Ammon's horn (tissue), 1 donor: ENCODE data around the gene CSNK1E.

Experiments used
- DNase-seq: peaks from one replicate; pipeline ENCODE4 v3.0.0-alpha.2; 2016; ENCODE audit warnings: low spot score

The CSNK1E gene

DNA sequence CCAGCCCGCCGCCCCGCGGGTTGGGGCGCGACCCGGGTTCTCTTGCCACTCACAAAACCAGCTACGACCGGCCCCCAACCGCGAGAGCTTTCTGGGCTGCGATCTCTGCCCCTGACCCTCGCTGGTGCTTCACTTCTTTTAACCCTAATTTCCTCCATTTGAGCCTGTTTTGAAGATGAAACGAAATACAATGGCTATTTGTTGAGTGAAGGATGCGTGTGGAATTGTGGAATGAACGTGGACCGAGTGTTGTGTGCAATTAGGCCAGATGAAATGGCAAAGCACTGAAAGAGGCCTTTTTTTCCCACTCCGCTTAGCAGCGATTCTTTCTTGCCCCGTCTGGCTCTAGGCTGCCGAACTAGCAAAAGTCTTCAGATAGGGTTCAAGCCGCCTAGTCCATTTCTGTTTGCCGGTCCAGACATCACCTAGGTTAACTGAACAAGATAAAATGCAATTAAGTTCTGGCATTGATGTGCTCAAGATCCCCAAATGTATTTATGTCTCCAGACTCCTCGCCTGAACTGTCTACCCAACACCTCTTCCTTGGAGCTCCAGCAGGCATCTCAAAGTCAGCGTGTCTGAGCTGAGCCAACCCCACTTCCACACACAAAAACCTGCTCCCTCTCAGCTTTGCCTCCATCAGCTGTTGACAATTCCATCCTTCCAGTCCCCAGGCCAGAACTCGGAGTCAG is 44.0 kb downstream of the CSNK1E start:
- peak; percentile 81 for DNase-seq

DNA sequence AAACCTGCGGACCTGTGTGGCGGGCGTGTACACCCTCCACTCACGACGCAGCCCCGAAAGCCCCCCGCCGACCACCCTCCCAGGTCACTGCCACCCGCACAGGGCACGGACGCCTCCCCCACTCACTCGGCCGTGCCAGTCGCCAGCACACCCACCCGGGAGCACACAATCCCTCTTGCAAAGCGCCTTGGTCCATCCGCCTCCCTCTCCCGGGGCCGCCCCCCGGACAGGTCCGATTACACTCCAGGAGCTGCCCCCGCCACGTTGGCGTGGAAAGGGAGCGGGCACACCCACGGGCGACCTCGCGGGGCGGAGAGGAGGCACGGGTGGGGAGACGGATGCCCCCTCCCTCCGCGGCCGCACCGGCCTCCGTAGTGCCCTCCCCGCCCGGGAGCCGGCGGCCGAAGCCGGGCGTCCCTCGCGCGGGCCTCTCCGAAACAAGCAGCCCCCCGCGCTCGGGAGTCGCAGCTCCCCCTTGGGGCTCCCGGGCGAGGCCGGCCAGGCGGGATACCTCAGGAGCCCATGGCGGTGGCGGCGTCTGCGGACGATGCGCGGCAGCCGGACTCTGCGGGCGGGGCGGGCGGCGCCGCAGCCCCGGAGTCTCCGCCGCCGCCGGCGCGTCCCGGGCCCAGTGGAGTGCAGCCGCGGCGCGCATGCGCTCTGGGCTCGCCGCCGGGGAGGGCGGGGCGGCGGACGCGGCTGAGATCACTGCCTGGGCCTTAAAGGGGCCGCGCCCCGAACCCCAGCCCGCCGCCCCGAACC is 44.7 kb downstream of the CSNK1E start, which contains the start of gene TMEM184B:
TSS of gene TMEM184B (minus strand) at position 638 of the 762 bp plus-strand sequence. CDS start 25,049 bp downstream, outside the sequence.
- peak; percentile 84 for DNase-seq

DNA sequence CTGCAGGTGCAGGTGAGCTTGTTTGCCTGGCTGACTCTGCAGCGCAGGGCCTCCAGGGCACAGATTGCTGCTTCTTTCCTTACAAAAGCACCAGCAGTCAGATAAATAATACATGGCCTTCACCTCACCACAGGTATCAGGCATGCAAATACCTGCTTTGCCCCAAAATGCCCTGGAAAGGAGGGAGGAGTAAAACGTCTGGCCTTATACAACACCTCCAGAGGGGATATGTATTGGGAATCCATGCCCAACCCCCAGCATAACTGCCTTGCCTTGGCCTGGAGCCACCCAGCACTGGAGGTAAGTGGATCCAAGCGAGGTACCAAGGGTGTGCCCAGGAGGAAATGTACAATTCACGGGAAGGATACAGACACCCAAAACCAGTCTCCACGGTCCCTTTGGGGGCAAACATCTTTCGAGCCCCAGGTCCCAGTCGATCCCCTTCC is 45.3 kb downstream of the CSNK1E start:
- DNase-seq = no peak

DNA sequence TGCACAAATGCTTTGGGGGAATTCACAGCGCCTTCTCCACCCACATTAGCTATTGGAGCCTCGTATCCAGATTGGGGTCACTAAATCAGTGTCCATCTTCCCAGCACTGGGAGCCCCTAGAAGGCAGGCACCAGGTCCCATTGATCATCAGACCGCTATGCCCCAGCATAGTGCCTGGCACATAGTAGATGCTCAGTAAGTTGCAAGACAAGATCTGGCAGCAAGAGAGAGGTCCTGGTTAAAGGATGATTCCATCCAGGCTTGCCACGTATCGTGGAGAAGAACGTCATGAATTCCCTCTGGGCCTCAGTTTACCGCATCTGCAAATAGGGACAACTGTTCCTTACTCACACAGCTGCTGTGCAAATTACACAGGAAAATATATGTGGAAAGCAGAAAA is 46.1 kb downstream of the CSNK1E start:
- no peak for DNase-seq

DNA sequence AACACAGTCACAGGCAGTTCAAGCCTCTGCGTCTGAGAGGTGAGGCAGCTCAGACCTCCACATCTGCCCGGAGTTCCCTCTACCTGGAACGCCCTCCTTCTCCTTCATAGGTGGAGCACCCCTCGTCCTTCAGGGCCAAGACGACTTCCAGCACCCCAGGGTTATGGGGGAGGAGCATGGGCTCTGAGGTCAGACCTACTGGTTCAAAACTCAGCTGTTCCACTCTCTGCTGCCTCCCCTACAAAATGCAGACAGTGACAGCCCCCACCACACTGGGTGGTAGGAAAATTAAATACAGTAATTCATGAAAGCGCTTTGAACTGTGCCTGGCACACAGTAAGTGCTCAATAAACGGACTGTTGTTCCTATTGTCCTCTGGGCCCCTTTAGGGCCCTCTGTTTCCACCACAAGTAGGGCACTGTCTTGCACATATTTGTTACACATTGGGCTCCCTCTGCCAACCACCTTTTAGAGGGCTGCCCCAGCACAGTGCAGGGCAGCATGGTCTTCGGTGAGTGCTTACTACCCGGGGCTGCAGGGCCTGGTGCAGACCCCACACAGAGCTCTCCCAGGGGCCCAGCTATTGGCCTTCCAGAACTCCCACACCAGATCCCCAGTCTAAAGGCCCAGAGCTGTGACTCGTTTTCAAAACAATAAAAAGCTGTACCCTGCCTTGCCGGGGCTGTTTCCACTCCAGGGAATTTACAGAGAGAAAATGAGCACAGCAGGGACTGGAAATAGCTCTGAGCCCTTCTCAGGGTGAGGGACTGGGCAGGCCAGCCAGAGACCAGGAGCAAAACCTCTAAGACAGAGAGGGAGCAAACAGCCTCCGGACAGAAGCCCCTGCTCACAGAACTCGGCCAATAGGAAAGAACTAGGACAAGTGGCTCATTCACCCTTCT is 46.9 kb downstream of the CSNK1E start:
- peak; percentile 74 for DNase-seq

DNA sequence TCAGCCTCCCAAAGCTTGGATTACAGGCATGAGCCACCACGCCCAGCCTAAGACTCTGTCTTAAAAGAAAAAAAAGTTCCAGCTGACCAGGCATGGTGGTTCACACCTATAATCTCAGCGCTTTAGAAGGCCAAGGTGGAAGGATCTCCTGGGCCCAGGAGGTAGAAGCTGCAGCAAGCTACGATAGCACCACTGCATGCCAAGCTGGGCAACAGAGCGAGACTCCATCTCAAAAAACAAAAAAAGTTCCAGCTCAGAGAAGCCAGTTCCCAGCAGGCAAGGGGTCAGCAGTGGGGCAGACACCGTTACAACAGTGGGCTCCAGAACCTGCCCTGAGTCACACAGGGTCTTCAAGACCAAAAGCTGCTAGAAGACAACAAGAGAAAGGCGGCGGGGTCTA is 47.8 kb downstream of the CSNK1E start:
- no peak for DNase-seq

DNA sequence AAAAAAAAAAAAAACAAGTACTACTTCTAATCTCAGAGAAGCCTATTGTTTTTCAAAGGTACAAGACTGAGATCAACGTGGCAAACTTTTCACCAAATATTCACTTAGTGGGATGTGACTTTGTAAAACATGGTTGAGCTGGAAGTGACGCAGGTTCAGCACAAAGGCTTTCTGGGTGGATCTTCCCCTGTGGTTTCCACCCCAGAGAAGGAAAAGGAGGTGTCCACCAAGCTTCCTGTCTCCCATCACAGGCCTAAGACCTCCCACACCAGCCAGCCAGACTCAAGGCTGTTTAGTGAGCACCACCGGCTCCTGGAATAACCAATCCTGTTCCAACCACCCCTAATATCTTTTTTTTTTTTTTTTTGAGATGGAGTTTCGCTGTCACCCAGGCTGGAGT is 50.1 kb downstream of the CSNK1E start:
- no peak for DNase-seq

DNA sequence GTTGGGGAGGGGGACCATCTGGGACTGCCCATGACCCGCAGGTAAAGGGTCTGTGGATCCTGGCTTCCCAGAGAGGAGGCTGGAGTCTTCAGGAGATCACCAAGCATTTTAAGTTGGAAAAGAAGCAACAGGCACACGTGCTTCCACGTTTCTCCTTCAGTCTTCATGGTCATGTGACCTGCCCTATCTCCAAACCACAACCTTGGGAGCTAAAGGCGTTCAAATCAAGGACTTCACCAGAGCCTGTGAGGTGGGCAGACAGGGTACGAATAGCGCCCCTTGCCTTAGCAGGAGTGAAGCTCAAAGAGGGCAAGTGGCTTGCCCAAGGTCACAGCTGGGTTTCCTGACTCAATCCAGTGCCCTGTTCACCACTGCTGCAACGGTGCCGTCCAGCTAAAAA is 51.1 kb downstream of the CSNK1E start:
- no peak for DNase-seq

DNA sequence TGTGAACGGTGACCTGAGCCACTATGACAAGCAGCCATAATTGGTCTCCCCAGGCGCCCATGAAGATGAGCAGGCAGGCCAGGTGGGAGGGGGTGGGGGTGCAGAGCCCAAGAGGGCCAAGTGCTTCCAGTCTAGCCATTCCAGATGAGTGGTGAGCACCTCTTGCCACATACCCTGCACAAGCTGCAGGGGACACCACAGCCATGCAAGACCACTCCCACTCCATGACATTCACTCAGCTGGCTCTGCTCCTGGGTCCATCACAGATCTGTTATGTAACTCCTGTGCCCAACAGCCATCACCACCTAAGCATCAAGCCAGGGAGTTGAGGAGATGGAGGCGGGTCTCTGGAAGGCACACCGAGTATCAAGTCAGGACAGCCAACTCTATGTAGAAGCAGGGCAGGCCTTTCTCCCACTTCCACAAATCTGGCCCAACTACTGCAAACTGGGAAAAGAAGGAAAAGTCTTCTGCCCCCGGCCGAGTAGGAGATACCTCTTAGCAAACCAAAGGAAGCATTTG is 52.9 kb downstream of the CSNK1E start:
- DNase-seq = no peak

DNA sequence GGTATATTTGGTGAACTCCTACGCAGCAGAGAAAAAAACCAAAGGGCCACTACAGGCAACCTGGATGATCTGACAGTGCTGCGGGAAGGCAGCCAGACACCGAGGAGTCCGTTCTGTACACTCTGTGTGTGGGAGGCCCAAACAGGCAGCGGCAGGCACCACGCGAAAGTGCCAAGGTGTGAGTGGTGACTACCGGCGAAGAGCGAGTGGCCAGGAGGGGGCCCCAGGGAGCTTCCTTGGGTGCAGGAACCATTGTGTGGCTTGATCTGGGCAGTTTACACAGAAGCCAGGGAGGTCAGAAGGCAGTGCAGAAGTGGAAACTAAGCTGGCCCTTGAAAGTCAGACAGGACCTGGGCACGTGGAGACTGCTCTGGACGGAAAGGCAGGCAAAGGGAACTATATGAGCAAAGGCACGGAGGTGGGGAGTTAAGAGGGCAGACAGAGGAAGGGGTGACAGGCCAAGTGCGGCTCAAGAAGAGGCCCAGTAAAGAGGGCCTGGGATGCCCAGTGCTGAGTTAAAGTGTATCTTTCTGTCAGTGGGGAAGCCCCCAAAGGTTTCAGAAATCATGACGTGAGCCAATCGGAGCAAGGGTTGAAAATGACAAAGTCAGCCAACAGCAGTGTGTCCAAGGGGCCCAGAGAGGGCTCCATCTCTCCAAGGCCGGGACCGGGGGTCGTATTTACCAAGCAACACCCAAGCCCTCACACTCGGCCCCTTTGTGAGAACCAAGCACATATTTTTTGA is 55.0 kb downstream of the CSNK1E start:
- peak; percentile 77 for DNase-seq

DNA sequence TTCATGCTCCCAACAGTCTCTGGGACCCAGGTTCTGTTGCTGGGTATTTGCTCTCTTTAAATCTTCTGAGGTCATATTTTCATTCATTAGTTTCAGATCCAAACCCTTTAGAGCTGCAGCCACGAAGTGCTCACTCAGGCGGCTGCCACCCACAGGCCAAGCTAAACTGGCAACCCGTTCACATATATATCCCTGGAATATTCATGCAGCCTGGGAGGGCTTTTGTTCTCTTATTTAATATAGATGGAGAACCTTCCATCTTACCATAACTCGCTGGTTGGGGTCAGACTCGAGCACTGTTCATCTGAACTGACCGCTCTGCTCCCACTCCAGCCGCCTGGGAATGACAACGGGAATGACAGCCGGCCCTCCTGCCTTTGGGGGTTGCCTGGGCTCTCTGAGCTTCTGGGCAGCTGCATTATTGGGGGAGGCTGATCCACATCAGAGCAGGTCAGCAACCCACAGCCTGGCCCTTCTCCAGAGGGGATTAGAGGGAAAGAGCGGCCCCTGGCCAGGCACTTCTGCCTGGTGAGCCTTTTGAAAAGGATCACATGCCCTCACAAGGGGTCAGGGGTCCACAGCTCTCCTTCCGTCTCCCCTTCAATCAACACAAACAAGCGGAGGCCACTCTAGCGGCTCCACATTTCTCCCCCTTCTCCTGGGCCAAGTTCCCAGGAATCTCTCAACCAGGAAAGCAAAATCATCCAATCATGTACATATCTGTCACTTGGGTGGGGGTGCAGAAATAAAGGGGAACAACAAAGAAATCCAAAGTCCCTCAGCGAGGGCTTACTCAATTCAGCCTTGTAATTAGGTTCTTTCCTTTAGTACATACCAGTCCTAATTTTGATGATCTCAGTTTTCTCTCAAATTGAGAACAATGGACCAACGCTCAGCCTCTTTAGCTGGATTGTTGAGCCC is 56.2 kb downstream of the CSNK1E start:
- DNase-seq = peak; percentile 41

DNA sequence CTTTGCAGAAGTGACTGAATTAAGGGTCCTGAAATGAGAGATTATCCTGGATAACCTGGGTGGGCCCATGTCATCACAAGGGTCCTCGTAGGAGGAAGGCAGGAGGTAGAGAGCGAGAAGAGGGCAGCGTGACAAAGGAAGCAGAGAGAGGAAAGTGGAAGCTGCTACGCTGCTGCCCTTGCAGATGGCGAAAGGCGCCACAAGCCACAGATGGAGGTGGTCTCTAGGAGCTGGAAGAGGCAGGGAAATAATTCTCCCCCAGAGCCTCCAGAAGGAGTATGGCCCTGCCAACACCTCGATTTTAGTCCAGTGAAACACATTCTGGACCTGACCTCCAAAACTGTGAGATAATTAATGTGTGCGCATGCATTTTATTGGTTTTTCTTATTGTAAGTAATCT is 57.9 kb downstream of the CSNK1E start:
- DNase-seq = no peak

DNA sequence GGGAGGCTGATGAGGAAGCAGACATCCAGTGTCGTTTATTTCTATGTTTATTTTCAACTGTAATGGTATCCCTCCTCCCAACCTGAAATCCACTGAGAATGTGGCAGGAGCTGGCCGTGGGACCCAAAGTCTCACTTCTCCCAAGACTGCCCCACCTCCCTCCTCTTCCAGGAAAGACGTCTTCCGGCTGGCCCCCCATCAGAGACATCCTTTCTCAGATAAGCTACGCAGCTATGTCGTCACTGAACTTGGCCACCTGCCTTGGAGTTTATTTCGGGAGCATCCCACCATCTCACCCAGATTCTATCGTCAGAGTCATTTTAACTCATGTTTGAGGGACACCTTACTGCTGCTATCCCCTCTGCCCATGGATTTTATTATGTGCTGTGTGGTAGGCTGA is 58.3 kb downstream of the CSNK1E start:
- DNase-seq = no peak

DNA sequence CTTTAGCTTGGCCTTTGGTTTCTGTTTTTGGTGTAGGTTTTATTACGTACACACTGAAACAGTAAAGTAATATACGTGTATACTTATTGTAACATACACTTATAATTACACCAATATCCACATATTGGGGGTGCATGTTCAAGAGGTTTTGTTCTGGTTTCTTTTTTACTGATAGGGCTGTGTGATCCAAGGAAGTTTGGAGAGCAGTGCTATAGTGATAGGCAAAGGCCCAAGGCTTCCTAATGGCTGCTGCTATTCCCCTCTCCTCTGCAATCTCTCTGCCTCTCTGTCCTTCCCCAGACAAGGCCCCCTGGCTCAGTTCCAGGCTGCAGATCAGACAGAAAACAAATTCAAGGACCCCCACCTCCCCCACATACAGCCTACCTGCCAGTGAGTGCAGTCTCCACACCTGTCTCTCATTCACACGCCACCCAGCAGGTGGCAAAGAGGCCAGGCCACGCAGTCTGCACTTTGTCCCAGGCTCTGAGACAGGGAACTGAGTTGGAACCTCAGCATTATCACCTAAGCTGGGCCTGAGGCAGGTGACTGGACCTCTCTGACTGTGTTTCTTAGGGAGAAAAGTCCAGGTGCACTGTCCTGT is 59.5 kb downstream of the CSNK1E start:
- no peak for DNase-seq

DNA sequence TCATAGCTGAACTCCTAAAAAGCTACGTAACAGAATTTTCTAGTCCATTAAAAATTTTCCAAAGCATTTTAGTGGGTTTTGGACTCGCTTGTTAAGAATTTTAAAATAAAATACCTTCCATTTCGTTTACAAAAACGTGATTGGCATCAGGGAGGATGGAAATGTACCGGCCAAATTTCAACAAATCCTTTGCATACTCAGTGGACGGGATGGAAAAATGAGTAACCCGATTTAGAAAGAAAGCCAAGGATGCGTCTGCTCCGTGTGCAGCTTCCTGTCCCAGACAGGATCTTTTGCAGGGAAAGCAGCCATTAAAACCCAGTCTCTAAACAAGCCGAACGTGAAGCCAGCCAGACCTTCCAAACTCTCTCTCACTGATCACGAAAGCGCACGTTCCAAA is 60.1 kb downstream of the CSNK1E start:
- no peak for DNase-seq

DNA sequence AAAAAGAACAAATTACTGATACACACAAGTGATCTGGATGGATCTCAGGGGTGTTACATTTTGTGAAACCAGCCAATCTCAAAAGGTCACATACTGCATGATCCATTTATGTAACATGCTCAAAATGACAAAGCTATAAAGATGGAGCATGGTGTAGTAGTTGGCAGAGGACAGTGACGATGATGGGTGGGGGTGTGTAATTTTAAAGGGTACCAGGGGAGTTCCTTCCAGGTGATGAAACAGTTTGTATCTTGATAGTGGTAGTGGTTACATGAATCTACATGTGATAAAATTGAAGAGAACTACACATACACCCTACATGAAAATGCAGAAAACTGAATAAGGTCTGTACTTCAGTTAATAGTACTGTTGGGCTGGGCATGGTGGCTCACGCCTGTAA is 61.5 kb downstream of the CSNK1E start:
- no peak for DNase-seq

DNA sequence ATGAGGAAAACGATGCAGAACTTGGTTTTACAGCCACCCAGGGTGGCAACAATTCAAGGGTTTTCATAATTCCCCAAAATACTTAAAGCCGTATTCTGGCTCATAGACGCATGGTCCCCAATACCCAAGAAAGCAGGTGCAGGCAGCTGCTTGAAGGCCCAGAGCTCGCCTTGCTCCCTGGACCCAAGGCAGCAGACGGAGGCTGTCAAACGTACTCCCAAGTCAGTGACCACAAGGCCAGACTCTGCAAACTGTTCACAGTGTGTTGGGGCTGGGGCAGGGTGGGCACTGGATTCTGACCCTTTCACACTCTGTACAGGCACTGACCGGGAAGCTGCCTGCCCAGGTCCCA is 65.9 kb downstream of the CSNK1E start:
- DNase-seq = no peak

DNA sequence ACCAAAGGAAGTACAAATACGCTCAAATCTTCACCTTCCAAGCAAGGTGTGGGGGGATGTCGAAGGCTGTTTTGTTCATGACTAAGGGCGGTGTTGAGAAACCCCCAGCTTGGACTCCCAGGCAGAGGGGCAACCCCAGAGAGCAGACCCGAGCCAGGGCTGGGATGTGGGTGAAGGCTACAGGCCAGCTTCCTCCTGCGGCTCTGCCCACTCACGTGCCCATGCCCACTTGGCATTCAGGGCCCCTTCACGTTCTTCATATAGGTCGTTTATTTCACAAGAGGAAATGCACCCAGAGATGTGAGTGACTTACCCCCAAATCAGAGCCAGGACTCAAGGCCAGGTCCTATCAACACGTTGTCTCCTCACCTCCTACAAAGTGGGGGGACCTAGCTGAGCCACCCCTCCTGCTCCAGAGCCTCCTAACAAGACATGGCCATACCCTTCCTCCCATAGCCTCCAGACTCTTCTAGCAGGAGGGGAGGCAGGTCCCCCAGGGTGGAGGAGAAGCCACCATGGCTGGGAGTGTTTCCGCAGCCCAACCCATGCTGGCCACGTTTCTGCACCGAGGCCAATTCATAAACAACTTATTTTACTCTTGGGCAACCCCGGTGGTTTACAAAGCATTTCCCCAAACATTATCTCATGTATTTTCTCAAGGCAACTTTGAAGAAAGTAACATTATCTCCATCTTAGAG is 66.4 kb downstream of the CSNK1E start:
- no peak for DNase-seq
